Renal cortex interstitium (tissue), 11 donors: ENCODE measurements around the gene ATP1B2. TPM values are rescaled to one million over a fixed set of nuclear protein-coding genes. Genes with fewer than 3 reads are reported as not detected.

Source experiments
- DNase-seq, 11 donors: peaks; one replicate each; pipeline ENCODE4 v3.0.0-alpha.2; 2013; ENCODE audit warnings: low read depth in 9 of 11, low spot score in 4 of 11; ENCODE audit errors: extremely low read depth in 1 of 11
- polyA plus RNA-seq, 3 donors: library from polyadenylated mRNA; unstranded; fragments of 120-200 nt; gene quantifications; one replicate each; pipeline ENCODE4 v1.2.1, GENCODE V29; 2013; ENCODE audit not compliant: insufficient read length in 3 of 3

ATP1B2 gene
- polyA plus RNA-seq, 3 donors, result 20.7 to 22.9 (median 21.0) TPM

DNA sequence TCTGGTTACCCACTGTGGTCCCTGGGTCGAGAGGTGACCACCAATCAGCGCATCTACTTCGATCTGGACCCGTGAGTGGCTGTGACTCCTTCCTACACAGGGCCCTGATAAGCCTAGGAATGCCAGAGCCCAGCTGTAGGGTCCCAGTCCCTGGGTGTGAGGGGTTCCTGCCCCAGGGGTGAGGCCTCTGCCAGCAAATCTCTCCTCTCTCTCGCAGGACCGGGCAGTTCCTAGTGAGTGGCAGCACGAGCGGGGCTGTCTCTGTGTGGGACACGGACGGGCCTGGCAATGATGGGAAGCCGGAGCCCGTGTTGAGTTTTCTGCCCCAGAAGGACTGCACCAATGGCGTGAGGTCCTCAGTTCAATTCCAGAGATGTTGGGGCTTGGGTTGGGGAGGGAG is 52.0 kb downstream of the ATP1B2 start:
- DNase-seq, result no peak

DNA sequence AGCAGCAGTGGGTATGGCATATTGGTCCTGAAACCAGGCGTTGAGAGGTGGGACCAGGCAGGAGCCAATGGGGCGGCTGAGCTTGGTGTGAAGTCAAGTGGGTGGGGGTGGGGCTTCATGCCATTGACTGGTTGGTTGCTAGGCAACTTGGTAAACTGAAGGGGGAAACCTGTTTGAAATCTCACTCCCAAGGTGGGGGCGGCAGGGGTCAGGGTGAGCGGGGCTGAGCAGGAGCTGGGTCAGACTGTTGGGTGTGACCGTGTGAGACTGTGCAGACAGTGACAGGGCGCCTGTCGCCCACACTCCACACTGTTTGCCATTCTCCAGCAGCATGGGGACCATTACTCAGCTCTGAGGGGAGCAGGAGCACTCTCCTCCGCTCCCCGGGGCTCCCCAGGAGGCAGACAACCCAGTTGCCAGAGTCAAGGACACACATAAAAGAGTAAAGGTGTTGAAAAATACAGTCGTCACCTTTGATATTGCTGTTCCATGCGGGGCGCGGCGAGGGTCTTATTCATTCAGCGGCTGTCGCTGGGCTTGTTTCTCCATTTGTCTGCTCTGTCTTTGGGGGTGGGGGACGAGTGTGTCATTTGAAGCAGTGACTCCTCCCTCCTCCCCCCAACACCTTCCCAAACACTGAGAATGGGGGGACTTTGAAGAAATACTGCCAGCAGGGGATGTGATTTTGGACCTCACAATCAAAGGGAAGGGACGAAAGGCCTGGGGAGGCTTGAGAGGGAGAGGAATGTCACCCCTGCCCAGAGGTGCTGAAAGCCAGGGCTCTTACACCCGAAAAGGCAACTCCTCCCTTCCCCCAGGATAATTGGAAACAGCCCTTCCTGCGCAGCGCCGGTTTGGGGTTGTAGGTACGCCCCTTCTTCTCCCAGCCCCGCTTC is 53.1 kb downstream of the ATP1B2 start:
- peak in 7 of 11 donors; percentile 69 to 88 (median 80) for DNase-seq

DNA sequence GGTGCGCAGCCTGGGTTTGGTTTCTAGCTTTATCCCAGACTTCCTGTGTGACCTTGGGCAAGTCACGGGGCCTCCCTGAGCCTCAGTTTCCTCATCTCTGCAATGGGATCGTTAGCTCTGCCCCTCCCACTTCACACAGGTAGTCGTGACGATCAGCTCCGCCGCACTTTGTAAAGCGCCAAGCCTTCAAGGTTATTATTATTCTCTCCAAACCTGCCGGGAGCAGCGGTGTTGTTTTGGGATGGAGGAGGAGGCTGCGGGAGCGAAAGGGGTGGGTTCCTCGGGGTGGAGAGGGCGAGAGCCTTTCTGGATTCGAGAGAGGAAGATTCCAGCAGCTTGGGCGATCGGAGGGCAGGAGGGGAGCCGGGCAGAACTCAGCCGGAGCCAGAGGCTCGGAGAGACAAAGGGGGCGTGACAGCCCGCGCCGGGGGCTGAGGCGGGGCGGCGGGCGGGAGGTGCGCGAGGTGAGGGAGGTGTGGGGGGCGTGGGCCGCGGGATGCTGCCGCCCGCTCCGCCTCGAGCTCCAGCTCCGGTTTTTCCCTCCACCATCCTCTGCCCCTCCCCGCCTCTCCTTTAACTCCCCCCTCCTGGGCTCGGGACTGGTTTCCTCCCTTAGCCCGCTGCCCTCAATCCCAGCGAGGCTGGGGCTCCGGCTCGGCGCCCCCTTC is 54.0 kb downstream of the ATP1B2 start, which contains the start of gene EFNB3:
EFNB3 (plus strand) TSS at position 602 of the 668 bp plus-strand sequence. CDS start 397 bp downstream, outside the sequence.
- DNase-seq, result peak in 1 of 11 donors; percentile 68

DNA sequence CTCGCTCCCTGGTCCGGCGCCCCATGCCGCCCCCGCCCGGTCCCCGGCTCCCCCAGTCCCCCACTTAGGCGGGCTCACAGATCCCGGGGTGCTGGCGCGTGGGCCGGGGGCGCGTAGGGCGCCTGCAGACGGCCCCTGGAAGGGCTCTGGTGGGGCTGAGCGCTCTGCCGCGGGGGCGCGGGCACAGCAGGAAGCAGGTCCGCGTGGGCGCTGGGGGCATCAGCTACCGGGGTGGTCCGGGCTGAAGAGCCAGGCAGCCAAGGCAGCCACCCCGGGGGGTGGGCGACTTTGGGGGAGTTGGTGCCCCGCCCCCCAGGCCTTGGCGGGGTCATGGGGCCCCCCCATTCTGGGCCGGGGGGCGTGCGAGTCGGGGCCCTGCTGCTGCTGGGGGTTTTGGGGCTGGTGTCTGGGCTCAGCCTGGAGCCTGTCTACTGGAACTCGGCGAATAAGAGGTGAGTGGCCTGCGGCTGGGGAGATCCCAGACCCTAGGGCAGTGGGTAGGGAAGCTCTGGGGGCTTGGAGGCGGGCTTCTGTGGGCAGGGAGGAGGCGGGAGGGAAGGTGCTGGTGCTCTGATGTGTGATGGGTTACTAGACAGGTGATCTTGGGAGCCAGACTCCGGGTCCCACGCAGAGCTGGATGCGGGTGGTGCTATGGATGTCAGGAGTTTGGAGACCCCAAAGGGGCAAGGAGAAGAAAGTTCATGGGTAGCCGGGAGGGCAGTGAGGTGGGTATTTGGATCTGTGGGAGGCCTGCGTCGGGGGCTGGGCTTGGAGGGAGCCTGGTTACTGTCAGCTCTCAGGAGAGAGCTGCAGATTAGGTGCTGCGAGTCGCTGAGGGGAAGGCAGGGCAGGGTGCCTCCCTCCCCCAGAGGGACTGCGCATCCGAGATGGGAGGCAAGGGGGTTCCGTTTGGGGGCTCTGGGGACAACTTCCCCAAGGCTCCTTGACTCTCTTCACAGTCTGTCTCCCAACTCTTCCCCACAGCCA is 54.8 kb downstream of the ATP1B2 start:
- no peak for DNase-seq

DNA sequence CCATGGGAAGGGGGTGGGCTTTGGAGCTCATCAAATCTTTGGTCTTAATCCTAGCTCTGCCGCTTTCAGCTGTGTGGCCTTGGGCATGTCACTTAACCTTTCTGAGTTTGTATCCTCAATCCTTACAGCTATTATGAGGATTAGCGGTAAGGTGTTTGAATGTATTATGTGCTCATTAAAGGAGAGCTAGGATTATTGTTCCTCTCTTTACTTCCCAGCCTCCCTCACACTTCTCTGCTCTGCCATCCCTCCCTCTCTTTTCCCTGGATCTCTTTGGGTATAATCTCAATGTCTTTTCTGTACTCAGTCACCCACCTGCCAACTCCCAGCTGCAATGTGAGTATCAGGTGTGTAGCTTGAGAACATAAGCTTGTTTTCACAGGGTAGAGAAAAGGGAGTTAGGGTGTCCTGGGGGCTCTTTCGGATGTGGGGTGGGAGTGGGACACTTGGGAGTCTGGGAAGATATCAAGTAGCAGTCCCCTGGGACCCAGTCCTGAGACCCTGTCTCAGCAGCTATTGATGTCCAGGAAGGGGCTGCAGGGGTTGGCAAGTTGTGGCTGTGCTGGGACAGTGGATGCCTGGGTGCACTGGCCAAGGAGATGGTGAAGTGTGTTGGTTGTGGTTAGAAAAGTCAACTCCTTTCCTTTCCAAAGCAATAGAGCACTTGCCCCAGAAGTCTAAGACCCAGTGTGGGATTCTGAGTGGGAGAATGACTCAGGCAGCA is 56.1 kb downstream of the ATP1B2 start:
- DNase-seq, result no peak

Other genes with a start within 250 kb of the ATP1B2 start
- 10 to 100 TPM; 81.9 to 99.2 (median 87.3) TPM for gene TMEM256, start 246.8 kb upstream of the ATP1B2 start, polyA plus RNA-seq
- gene NLGN2, start 243.1 kb upstream of the ATP1B2 start, polyA plus RNA-seq, result 10 to 100 TPM; 21.4 to 36.4 (median 29.0) TPM
- under 1 TPM in 2 of 3 donors, not detected in 1; 0.10 to 0.22 TPM for gene SPEM1, start 230.6 kb upstream of the ATP1B2 start, polyA plus RNA-seq
- not detected for gene SPEM2, start 225.3 kb upstream of the ATP1B2 start, polyA plus RNA-seq
- gene SPEM3, start 222.1 kb upstream of the ATP1B2 start, polyA plus RNA-seq, result not detected
- gene TMEM102, start 215.5 kb upstream of the ATP1B2 start, polyA plus RNA-seq, result 1 to 10 TPM; 3.4 to 5.2 (median 4.6) TPM
- 10 to 100 TPM in 1 of 3 donors, 1 to 10 TPM in 2; 5.6 to 12.6 (median 8.0) TPM for gene FGF11, start 211.4 kb upstream of the ATP1B2 start, polyA plus RNA-seq
- 10 to 100 TPM in 2 of 3 donors, 1 to 10 TPM in 1; 9.3 to 10.7 (median 10.4) TPM for gene CHRNB1, start 205.9 kb upstream of the ATP1B2 start, polyA plus RNA-seq
- gene ZBTB4, start 171.3 kb upstream of the ATP1B2 start, polyA plus RNA-seq, result 10 to 100 TPM; 34.9 to 54.9 (median 40.9) TPM
- gene SLC35G6, start 169.5 kb upstream of the ATP1B2 start, polyA plus RNA-seq, result under 1 TPM in 2 of 3 donors, not detected in 1; 0.26 TPM
- 100 to 1,000 TPM; 131 to 134 (median 134) TPM for gene POLR2A, start 166.6 kb upstream of the ATP1B2 start, polyA plus RNA-seq
- gene TNFSF12, start 101.9 kb upstream of the ATP1B2 start, polyA plus RNA-seq, result 10 to 100 TPM; 19.0 to 26.6 (median 26.6) TPM
- gene TNFSF13, start 92.2 kb upstream of the ATP1B2 start, polyA plus RNA-seq, result 10 to 100 TPM; 10.4 to 17.2 (median 12.5) TPM
- 10 to 100 TPM; 61.6 to 86.9 (median 83.7) TPM for gene SENP3, start 89.0 kb upstream of the ATP1B2 start, polyA plus RNA-seq
- gene CD68, start 71.3 kb upstream of the ATP1B2 start, polyA plus RNA-seq, result 10 to 100 TPM; 56.7 to 63.5 (median 62.6) TPM
- 100 to 1,000 TPM; 103 to 119 (median 114) TPM for gene MPDU1, start 67.1 kb upstream of the ATP1B2 start, polyA plus RNA-seq
- 1 to 10 TPM; 2.9 to 4.4 (median 4.0) TPM for gene SOX15, start 60.8 kb upstream of the ATP1B2 start, polyA plus RNA-seq
- gene FXR2, start 36.0 kb upstream of the ATP1B2 start, polyA plus RNA-seq, result 10 to 100 TPM; 49.6 to 51.8 (median 51.3) TPM
- gene SAT2, start 23.1 kb upstream of the ATP1B2 start, polyA plus RNA-seq, result 100 to 1,000 TPM; 141 to 156 (median 145) TPM
- gene SHBG, start 20.8 kb upstream of the ATP1B2 start, polyA plus RNA-seq, result 1 to 10 TPM; 3.4 to 4.7 (median 4.0) TPM
- gene TP53, start 36.6 kb downstream of the ATP1B2 start, polyA plus RNA-seq, result 10 to 100 TPM; 70.5 to 75.4 (median 73.3) TPM
- gene WRAP53, start 37.6 kb downstream of the ATP1B2 start, polyA plus RNA-seq, result 10 to 100 TPM; 12.4 to 15.3 (median 12.9) TPM
- gene EFNB3, start 54.3 kb downstream of the ATP1B2 start, polyA plus RNA-seq, result 10 to 100 TPM; 19.9 to 27.6 (median 21.5) TPM
- under 1 TPM; 0.26 to 0.32 (median 0.29) TPM for gene DNAH2, start 66.8 kb downstream of the ATP1B2 start, polyA plus RNA-seq
- gene KDM6B, start 183.3 kb downstream of the ATP1B2 start, polyA plus RNA-seq, result 10 to 100 TPM; 20.9 to 35.4 (median 28.3) TPM
- gene TMEM88, start 204.1 kb downstream of the ATP1B2 start, polyA plus RNA-seq, result 10 to 100 TPM; 22.5 to 30.2 (median 24.3) TPM
- 100 to 1,000 TPM in 2 of 3 donors, 10 to 100 TPM in 1; 64.5 to 134 (median 104) TPM for gene NAA38, start 206.6 kb downstream of the ATP1B2 start, polyA plus RNA-seq
- 10 to 100 TPM; 23.4 to 29.0 (median 26.2) TPM for gene CYB5D1, start 207.1 kb downstream of the ATP1B2 start, polyA plus RNA-seq
- 100 to 1,000 TPM; 168 to 213 (median 199) TPM for gene CHD3, start 237.9 kb downstream of the ATP1B2 start, polyA plus RNA-seq